Psoas muscle (tissue), 8 donors: ENCODE results near the gene CCDC188. TPM values are rescaled to one million over a fixed set of nuclear protein-coding genes. Genes with fewer than 3 reads are reported as not detected.

ENCODE experiments used
- ATAC-seq, 4 donors: fragments of 200-7000 bp; cut with Tn5 transposase; one replicate each; pipeline ENCODE4 v1.9.1; 2020; ENCODE audit warnings: moderate library complexity in 3 of 4, mild to moderate bottlenecking in 2 of 4
- DNase-seq, 2 donors: peaks; one replicate each; pipeline ENCODE4 v3.0.0-alpha.2; 2020
- H3K27ac ChIP-seq: fragments of 200-600 bp; one replicate; pipeline ENCODE4 v1.8.0; 2022
- H3K27me3 ChIP-seq, 3 donors: fragments of 200-600 bp in 1 of 3; one replicate each; pipeline versions ENCODE4 v1.6.1 to v1.8.0; 2013 to 2022; ENCODE audit warnings: low read length in 2 of 3, mild to moderate bottlenecking in 2 of 3, moderate library complexity in 1 of 3; ENCODE audit not compliant: insufficient read depth in 3 of 3
- H3K36me3 ChIP-seq, 2 donors: fragments of 200-600 bp in 1 of 2; one replicate each; pipeline versions ENCODE4 v1.6.1 to v1.8.0; 2013 to 2022; ENCODE audit warnings: low read depth in 1 of 2, mild to moderate bottlenecking in 1 of 2, moderate library complexity in 1 of 2; ENCODE audit not compliant: insufficient read depth in 1 of 2
- H3K4me1 ChIP-seq: fragments of 200-600 bp; one replicate; pipeline ENCODE4 v1.8.0; 2022
- H3K4me3 ChIP-seq: fragments of 200-600 bp; one replicate; pipeline ENCODE4 v1.8.0; 2022; ENCODE audit warnings: mild to moderate bottlenecking
- H3K9me3 ChIP-seq: fragments of 200-600 bp; one replicate; pipeline ENCODE4 v1.8.0; 2022
- WGBS, 3 donors: extraction: QIAGEN DNeasy Blood & Tissue Kit; methylation state at CpG; one replicate each; pipeline versions ENCODE4 v1.1.6 to v1.1.7; 2013; 5-methylcytosine and 5-hydroxymethylcytosine counted together
- intact Hi-C, 2 donors: fragments of 100-400 bp; cut with DNase I; formaldehyde crosslinking; loops; one replicate each; pipeline versions ENCODE4 v1.11.0 to v1.14.2; 2022
- long read RNA-seq, 2 donors: library from polyadenylated mRNA; unstranded; transcript quantifications; one replicate each; pipeline ENCODE4 v2.0.0, GENCODE V29; 2021
- polyA plus RNA-seq, 3 donors: library from polyadenylated mRNA; stranded (reverse); fragments of 200-250 nt; gene quantifications; one replicate each; pipeline ENCODE4 v1.2.3, GENCODE V29; 2013
- total RNA-seq, 4 donors: library from RNA; stranded (reverse); fragmentation: NEBNext Ultra II Directional in 2 of 4; extraction: Animal tissue kit (Norgen Biotek cat#: 25700) in 2 of 4; gene quantifications; one replicate each; pipeline versions ENCODE4 v1.2.1 to v1.2.4, GENCODE V29; 2021 to 2023
- TF ChIP-seq, protein P1 (sequence below): fragments of 200-600 bp; IDR thresholded peaks from one replicate; pipeline ENCODE4 v1.8.0; 2022; ENCODE audit warnings: antibody characterized with exemption
- donor health status: healthy with polysubstance abuse.
- donor health status: DM: no; HTN: no; CAD: no; lungs with moderate emphysema.
- donor health status: Bipolar disorder and iron deficiency.
- donor health status: healthy.
- donor health status: DM: yes; HTN: yes; CAD: no.
- donor health status: DM: no; HTN: no; CAD: no.
- donor health status: DM: no; HTN: no; CAD: no.
- donor health status: DM: yes; HTN: yes; CAD: no.

CCDC188 gene
- under 1 TPM in 2 of 4 donors, not detected in 2; 0.17 to 0.38 TPM for total RNA-seq
- under 1 TPM; 0.09 to 0.32 (median 0.12) TPM for polyA plus RNA-seq
- long read RNA-seq, donor 1: 0 reads
- long read RNA-seq, donor 2, partial matches to known transcripts: 0 of 1 reads
- long read RNA-seq, donor 2, other reads (novel, unspliced or antisense): 0 of 1 reads

DNA sequence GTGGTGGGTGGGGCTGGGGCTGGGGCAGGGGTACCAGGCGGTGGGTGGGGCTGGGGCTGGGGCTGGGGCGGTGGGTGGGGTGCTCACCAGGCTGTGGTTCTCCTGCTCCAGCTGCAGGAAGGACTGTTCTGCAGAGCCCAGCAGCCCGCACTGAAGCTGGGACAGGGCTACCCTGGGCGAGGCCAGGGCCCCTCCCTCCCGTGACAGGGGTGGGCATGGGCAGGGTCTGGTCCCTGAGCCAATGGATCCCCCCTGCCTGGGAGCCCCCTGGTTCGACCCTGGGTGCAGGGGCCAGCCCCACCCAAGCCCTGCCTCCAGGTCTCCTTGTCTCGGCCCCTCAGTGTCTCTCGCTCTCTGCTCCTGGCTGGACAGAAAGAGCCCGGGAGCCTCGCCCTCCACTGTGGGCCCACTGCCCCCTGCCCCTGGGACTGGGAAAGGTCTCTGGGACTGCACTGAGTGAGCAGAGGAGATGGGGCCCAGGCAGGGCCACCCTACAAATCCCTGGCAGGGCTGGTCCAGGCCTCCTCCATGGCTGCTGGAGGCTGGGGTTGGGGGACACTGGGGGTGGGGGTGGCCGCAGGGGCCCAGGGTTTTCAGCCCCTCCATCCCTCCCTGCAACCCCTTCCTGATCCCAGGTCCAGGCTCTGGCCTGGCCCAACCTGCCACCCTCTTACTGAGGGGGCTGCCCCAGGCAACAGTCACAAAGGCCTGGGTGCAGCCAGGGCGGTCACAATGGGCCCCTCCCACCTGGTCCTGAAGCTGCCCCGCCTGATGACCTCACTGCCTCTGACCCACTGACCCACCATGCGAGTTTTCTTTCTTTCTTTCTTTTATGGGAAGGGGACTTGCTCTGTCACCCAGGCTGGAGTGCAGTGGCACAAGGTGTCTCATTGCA lies at the start of gene CCDC188:
CCDC188 (minus strand) TSS at position 675 of the 895 bp plus-strand sequence; CDS start at position 606, 69 bp downstream.
- no peaks in the 10 kb centered on the region for H3K4me1 ChIP-seq
- WGBS, 3 donors: 74 to 84% (median 76%) methylated on average over 9 to 14 of the region's 14 CpGs
- intact Hi-C loops: loop anchor here in 1 of 2 donors (5.0 kb wide), 1 partner anchor 457 kb away; no protein-coding TSS in a partner anchor
- no peak within 1 kb of the TSS for H3K27ac ChIP-seq
- no peaks in the 10 kb centered on the region for H3K27me3 ChIP-seq
- ATAC-seq (no peak), DNase-seq (no peak)
- H3K4me3 ChIP-seq: no peak within 1 kb of the TSS
- no peaks in the 10 kb centered on the region for H3K9me3 ChIP-seq
- TF ChIP-seq, protein P1, sequence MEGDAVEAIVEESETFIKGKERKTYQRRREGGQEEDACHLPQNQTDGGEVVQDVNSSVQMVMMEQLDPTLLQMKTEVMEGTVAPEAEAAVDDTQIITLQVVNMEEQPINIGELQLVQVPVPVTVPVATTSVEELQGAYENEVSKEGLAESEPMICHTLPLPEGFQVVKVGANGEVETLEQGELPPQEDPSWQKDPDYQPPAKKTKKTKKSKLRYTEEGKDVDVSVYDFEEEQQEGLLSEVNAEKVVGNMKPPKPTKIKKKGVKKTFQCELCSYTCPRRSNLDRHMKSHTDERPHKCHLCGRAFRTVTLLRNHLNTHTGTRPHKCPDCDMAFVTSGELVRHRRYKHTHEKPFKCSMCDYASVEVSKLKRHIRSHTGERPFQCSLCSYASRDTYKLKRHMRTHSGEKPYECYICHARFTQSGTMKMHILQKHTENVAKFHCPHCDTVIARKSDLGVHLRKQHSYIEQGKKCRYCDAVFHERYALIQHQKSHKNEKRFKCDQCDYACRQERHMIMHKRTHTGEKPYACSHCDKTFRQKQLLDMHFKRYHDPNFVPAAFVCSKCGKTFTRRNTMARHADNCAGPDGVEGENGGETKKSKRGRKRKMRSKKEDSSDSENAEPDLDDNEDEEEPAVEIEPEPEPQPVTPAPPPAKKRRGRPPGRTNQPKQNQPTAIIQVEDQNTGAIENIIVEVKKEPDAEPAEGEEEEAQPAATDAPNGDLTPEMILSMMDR: no peak
- H3K36me3 ChIP-seq: no peaks in the 10 kb centered on the region

DNA sequence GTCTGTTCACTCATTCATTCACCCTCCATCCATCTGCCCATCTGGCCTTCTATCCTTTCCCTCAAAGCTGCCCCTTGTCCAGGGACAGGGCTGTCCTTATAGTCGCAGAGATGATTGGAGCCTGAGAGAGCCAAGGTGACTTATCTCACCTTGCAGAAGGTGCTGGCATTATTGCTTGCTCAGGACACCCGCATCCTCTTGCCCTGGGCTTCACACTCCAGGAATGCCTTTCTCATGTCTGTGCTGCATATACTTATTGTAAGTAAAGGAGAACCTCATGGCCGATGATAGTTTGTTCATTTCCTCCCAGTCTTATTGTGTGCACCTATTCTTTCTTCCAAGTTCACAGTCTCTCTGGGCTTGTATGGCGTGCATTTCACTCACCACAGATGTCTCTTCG lies 49.1 kb upstream of the CCDC188 start:
- TF ChIP-seq, protein P1: no peak
- intact Hi-C loops: loop anchor here in 1 of 2 donors (5.0 kb wide), 1 partner anchor 32 kb away; no protein-coding TSS in a partner anchor
- Histone ChIP-seq H3K4me1 (peaks cover 5% of the 10 kb centered on the region), H3K36me3 (no peaks in the 10 kb centered on the region), H3K27ac (no peak overlapping the region), H3K9me3 (no peaks in the 10 kb centered on the region), H3K4me3 (no peak overlapping the region), H3K27me3 (peaks cover 0 to 8% (median 0%) of the 10 kb centered on the region in 3 donors)
- no peak for DNase-seq
- WGBS, 3 donors: 91 to 96% (median 91%) methylated on average over 5 of the region's 5 CpGs
- no peak for ATAC-seq

DNA sequence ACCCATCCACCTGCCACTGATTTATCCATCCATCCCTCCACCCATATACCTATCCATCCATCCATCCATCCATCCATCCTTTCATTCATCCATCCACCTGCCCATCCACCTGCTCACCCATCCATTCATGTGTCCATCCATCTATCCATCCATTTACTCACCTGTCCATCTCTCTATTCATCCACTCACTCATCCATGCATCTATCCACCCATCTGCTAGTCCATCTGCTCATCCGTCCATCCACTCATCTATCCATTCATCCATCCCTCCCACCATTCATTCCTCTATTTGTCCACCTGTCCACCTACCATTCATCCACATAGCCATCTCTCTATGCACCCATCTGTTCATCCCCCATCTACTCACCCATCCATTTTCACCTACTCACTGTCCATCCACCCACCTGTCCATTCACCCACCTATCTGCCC lies 48.6 kb upstream of the CCDC188 start:
- Histone ChIP-seq H3K9me3 (no peaks in the 10 kb centered on the region), H3K4me1 (peaks cover 4% of the 10 kb centered on the region), H3K27me3 (peaks cover 0 to 8% (median 0%) of the 10 kb centered on the region in 3 donors), H3K27ac (no peak overlapping the region), H3K36me3 (no peaks in the 10 kb centered on the region), H3K4me3 (no peak overlapping the region)
- DNase-seq: no peak
- ATAC-seq: no peak
- intact Hi-C loops: loop anchor here in 1 of 2 donors (5.0 kb wide), 1 partner anchor 33 kb away; no protein-coding TSS in a partner anchor
- TF ChIP-seq, protein P1: no peak
- 97% methylated on average over 1 of the region's 1 CpG for WGBS, 3 donors

DNA sequence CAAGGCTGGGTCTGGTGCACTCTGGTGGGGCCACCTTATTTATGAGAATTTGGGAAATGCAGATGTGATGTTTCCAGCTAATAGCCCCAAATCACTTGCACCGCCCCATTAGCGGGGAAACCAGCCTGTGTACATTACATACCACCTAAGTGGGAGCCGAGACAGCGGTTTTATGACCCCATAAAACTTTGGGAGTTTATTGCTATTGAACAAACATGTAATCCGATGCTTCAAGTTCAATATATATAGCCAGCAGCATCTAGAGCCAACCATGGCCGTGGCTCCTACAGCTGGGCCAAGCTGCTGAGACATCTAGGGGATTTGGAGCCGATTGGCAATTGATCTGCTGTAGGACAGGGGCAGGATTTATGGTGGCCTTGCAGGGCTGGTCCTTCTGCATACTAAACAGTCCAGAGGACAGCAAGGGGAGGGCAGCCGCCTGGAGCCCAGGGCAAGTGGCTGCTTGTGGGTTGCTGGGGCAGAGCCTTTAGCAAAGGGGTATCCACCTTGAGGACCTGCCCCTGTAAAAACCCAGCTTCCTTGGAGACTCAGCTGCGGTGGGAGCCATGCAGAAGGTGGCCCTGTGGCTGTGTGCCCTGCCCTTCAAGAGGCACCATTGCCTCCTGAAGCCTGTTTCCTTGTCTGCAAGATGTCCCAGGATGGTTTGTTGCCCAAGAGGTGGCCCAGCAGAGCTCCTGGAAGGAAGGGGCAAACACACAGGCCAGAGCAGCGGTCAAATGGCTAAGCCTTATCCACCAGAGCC lies 47.9 kb upstream of the CCDC188 start:
- H3K4me3 ChIP-seq: no peak overlapping the region
- TF ChIP-seq, protein P1: no peak
- H3K9me3 ChIP-seq: no peaks in the 10 kb centered on the region
- ATAC-seq (no peak), DNase-seq (no peak)
- WGBS, 3 donors: 82 to 86% (median 82%) methylated on average over 10 of the region's 10 CpGs
- H3K27ac ChIP-seq: no peak overlapping the region
- no peaks in the 10 kb centered on the region for H3K36me3 ChIP-seq
- peaks cover 0 to 7% (median 0%) of the 10 kb centered on the region in 3 donors for H3K27me3 ChIP-seq
- intact Hi-C loops: loop anchor here in 1 of 2 donors (5.0 kb wide), 1 partner anchor 34 kb away; no protein-coding TSS in a partner anchor
- no peaks in the 10 kb centered on the region for H3K4me1 ChIP-seq
